IMR-90 (cell line): ENCODE data around the gene GALNT6. TPM values are rescaled to one million over a fixed set of nuclear protein-coding genes. Genes with fewer than 3 reads are reported as not detected.

ENCODE experiments used
- ATAC-seq: fragments of 200-7000 bp; cut with Tn5 transposase; 2 replicates; pipeline ENCODE4 v1.9.1; 2020; ENCODE audit warnings: low read depth, mild to moderate bottlenecking, moderate library complexity
- BruUV-seq: library from RNA; stranded (reverse); fragments of 400-500 nt; replicated peaks from 2 replicates; lab custom pipeline; 2021; lab: Mats Ljungman, UMichigan
- CTCF ChIA-PET: fragments of 300-600 bp; formaldehyde crosslinking; extraction: SDS; loops from one replicate; lab custom pipeline; 2021; ENCODE audit warnings: antibody characterized with exemption; lab: Yijun Ruan, JAX
- POLR2A ChIA-PET: fragments of 300-600 bp; sonication (Branson Sonifier 250); formaldehyde crosslinking; loops from one replicate; lab custom pipeline; 2022; ENCODE audit warnings: antibody characterized with exemption; ENCODE audit not compliant: unreplicated experiment; lab: Charles Lee
- DNase-seq: peaks from one replicate; pipeline ENCODE4 v3.0.0; 2013
- H2AFZ ChIP-seq: replicated peaks from 2 replicates; pipeline ENCODE3; 2013; ENCODE audit warnings: low read length, mild to moderate bottlenecking; ENCODE audit not compliant: poor library complexity
- H2AK5ac ChIP-seq: 2 replicates; pipeline ENCODE4 v1.6.1; 2013; ENCODE audit warnings: low read depth, low read length, inconsistent platforms
- H2AK9ac ChIP-seq: replicated peaks from 2 replicates; pipeline ENCODE3; 2013; ENCODE audit warnings: mild to moderate bottlenecking, low read depth, low read length, moderate library complexity; ENCODE audit not compliant: poor library complexity
- H2BK120ac ChIP-seq: 2 replicates; pipeline ENCODE4 v1.6.1; 2013; ENCODE audit warnings: low read depth, low read length, inconsistent platforms
- H2BK15ac ChIP-seq: 3 replicates; pipeline ENCODE4 v1.6.1; 2013; ENCODE audit warnings: low read depth, low read length, inconsistent platforms
- H2BK20ac ChIP-seq: 2 replicates; pipeline ENCODE4 v1.6.1; 2013; ENCODE audit warnings: low read depth, mild to moderate bottlenecking, inconsistent platforms, low read length, moderate library complexity
- H2BK5ac ChIP-seq: 2 replicates; pipeline ENCODE4 v1.6.1; 2013; ENCODE audit warnings: mild to moderate bottlenecking, low read depth, low read length, inconsistent platforms; ENCODE audit not compliant: poor library complexity, severe bottlenecking
- H3K14ac ChIP-seq: replicated peaks from 2 replicates; pipeline ENCODE4 v1.6.1; 2013; ENCODE audit warnings: low read depth, low read length, inconsistent platforms
- H3K18ac ChIP-seq: 2 replicates; pipeline ENCODE4 v1.6.1; 2013; ENCODE audit warnings: low read depth, low read length, control low read depth
- H3K23ac ChIP-seq: 2 replicates; pipeline ENCODE4 v1.6.1; 2013; ENCODE audit warnings: low read depth, low read length, inconsistent platforms
- H3K27ac ChIP-seq: 2 replicates; pipeline ENCODE4 v1.5.1; 2013; ENCODE audit warnings: mild to moderate bottlenecking, control low read depth, low read length; ENCODE audit not compliant: insufficient read depth
- H3K27me3 ChIP-seq: 2 replicates; pipeline ENCODE4 v1.6.1; 2013; ENCODE audit warnings: low read length; ENCODE audit not compliant: control insufficient read depth, insufficient read depth
- H3K36me3 ChIP-seq: 2 replicates; pipeline ENCODE4 v1.6.1; 2013; ENCODE audit warnings: low read length, mixed read lengths; ENCODE audit not compliant: control insufficient read depth, insufficient read depth
- H3K4ac ChIP-seq: 2 replicates; pipeline ENCODE4 v1.6.1; 2013; ENCODE audit warnings: low read depth, low read length, inconsistent platforms
- H3K4me1 ChIP-seq: 2 replicates; pipeline ENCODE4 v1.6.1; 2013; ENCODE audit warnings: low read length, mixed read lengths; ENCODE audit not compliant: control insufficient read depth, insufficient read depth
- H3K4me2 ChIP-seq: 2 replicates; pipeline ENCODE4 v1.6.1; 2013; ENCODE audit warnings: low read depth, mild to moderate bottlenecking, control low read depth, low read length, moderate library complexity
- H3K4me3 ChIP-seq: 2 replicates; pipeline ENCODE4 v1.5.1; 2013; ENCODE audit warnings: low read depth, mild to moderate bottlenecking, control low read depth, low read length, moderate library complexity; ENCODE audit not compliant: insufficient read depth
- H3K56ac ChIP-seq: 2 replicates; pipeline ENCODE4 v1.6.1; 2013; ENCODE audit warnings: low read length, inconsistent platforms; ENCODE audit not compliant: insufficient read depth; ENCODE audit errors: extremely low read depth
- H3K79me1 ChIP-seq, 2 experiments: 2 replicates each; pipeline ENCODE4 v1.6.1; 2013; ENCODE audit warnings: low read length in 2 of 2, inconsistent platforms in 1 of 2, low read depth in 1 of 2
- H3K9ac ChIP-seq: 2 replicates; pipeline ENCODE4 v1.6.1; 2013; ENCODE audit warnings: low read depth, low read length, control low read depth
- H3K9me1 ChIP-seq: 2 replicates; pipeline ENCODE4 v1.6.1; 2013; ENCODE audit warnings: low read length, inconsistent platforms; ENCODE audit not compliant: insufficient read depth
- H3K9me3 ChIP-seq: 2 replicates; pipeline ENCODE4 v1.6.1; 2013; ENCODE audit warnings: low read length; ENCODE audit not compliant: control insufficient read depth, insufficient read depth
- H4K20me1 ChIP-seq: 2 replicates; pipeline ENCODE4 v1.6.1; 2013; ENCODE audit warnings: low read length, inconsistent platforms; ENCODE audit not compliant: insufficient read depth
- H4K5ac ChIP-seq: 2 replicates; pipeline ENCODE4 v1.6.1; 2013; ENCODE audit warnings: mild to moderate bottlenecking, low read depth, low read length, control low read depth
- H4K8ac ChIP-seq, 2 experiments: 2 replicates each; pipeline ENCODE4 v1.6.1; 2013; ENCODE audit warnings: low read depth in 2 of 2, low read length in 2 of 2, control low read depth in 1 of 2, inconsistent platforms in 1 of 2
- H4K91ac ChIP-seq: 2 replicates; pipeline ENCODE4 v1.6.1; 2013; ENCODE audit warnings: low read depth, low read length, inconsistent platforms; ENCODE audit not compliant: insufficient read depth
- CEBPB ChIP-seq: IDR thresholded peaks from 2 replicates; pipeline ENCODE4 v1.6.1; 2012; ENCODE audit warnings: low read depth, low read length, improper control_type of control experiment
- CHD1 ChIP-seq: IDR thresholded peaks from 2 replicates; pipeline ENCODE4 v1.6.1; 2012; ENCODE audit warnings: low read depth, low read length, improper control_type of control experiment
- CTCF ChIP-seq: conservative IDR thresholded peaks from 2 replicates; pipeline ENCODE4 v1.5.1; 2012; ENCODE audit warnings: mild to moderate bottlenecking, low read depth, low read length, improper control_type of control experiment
- ELK1 ChIP-seq: fragments of 150-350 bp; IDR thresholded peaks from 2 replicates; pipeline ENCODE4 v1.6.1; 2016; ENCODE audit warnings: low read depth, mild to moderate bottlenecking, low read length, moderate library complexity, borderline replicate concordance
- FOS ChIP-seq: fragments of 150-350 bp; IDR thresholded peaks from 2 replicates; pipeline ENCODE4 v1.6.1; 2016; ENCODE audit warnings: low read depth, low read length
- MAFK ChIP-seq: IDR thresholded peaks from 2 replicates; pipeline ENCODE4 v1.6.1; 2012; ENCODE audit warnings: low read depth, low read length, improper control_type of control experiment
- MAZ ChIP-seq: IDR thresholded peaks from 2 replicates; pipeline ENCODE4 v1.6.1; 2012; ENCODE audit warnings: low read depth, mild to moderate bottlenecking, low read length, improper control_type of control experiment, moderate library complexity, borderline replicate concordance
- MXI1 ChIP-seq: IDR thresholded peaks from 2 replicates; pipeline ENCODE4 v1.6.1; 2012; ENCODE audit warnings: low read depth, mild to moderate bottlenecking, low read length, moderate library complexity, borderline replicate concordance
- POLR2A ChIP-seq: IDR thresholded peaks from 2 replicates; pipeline ENCODE4 v1.6.1; 2012; ENCODE audit warnings: mild to moderate bottlenecking, low read depth, low read length
- RAD21 ChIP-seq: IDR thresholded peaks from 2 replicates; pipeline ENCODE4 v1.6.1; 2012; ENCODE audit warnings: low read length, improper control_type of control experiment
- RCOR1 ChIP-seq: IDR thresholded peaks from 2 replicates; pipeline ENCODE4 v1.6.1; 2012; ENCODE audit warnings: mild to moderate bottlenecking, low read length, improper control_type of control experiment; ENCODE audit not compliant: insufficient replicate concordance
- SMC3 ChIP-seq: fragments of 150-350 bp; IDR thresholded peaks from 2 replicates; pipeline ENCODE4 v1.6.1; 2016; ENCODE audit warnings: low read depth, mild to moderate bottlenecking, antibody characterized with exemption, low read length, moderate library complexity
- USF2 ChIP-seq: fragments of 150-350 bp; IDR thresholded peaks from 2 replicates; pipeline ENCODE4 v1.6.1; 2017; ENCODE audit warnings: mild to moderate bottlenecking, antibody characterized with exemption, low read length, low read depth
- WGBS, 2 experiments: methylation state at CpG; one replicate each; pipeline versions ENCODE4 v1.1.5 to v1.1.7; 2013; ENCODE audit warnings: missing lambda C conversion rate in 2 of 2; ENCODE audit not compliant: insufficient read length in 1 of 2; ENCODE audit errors: extremely low coverage in 2 of 2; 5-methylcytosine and 5-hydroxymethylcytosine counted together
- dilution Hi-C: fragments of 300-500 bp; cut with HindIII; formaldehyde crosslinking; loops from one replicate; pipeline ENCODE4 v1.14.3; 2018; ENCODE audit warnings: low sequenced_read_pairs; ENCODE audit not compliant: unreplicated experiment
- in situ Hi-C: fragments of 300-500 bp; cut with MboI; formaldehyde crosslinking; loops from 3 replicates; pipeline ENCODE4 v1.14.3; 2019; ENCODE audit warnings: low sequenced_read_pairs, inconsistent platforms, mixed read lengths
- intact Hi-C: fragments of 100-400 bp; cut with micrococcal nuclease; formaldehyde crosslinking; loops from 2 replicates; pipeline ENCODE4 v1.10.0; 2022
- polyA plus RNA-seq, 3 experiments: library from polyadenylated mRNA; depleted of rRNA; stranded (reverse); fragments of >200 nt; gene quantifications; 2 replicates each; pipeline ENCODE4 v1.2.3, GENCODE V29; 2012; ENCODE audit warnings: low replicate concordance in 1 of 3
- total RNA-seq: library from RNA; depleted of rRNA; stranded (reverse); fragments of >200 nt; gene quantifications from 2 replicates; pipeline ENCODE4 v1.2.3, GENCODE V29; 2012

The GALNT6 gene
- total and polyA plus RNA-seq, 2 of the 4 experiments (the other 2 are of a cell fraction) = 17.1 to 23.7 TPM

GRCh38 chr12:51322452-51322851, 68.8 kb downstream of the GALNT6 start:
- DNase-seq (no peak), ATAC-seq (no peak)
- H3K4ac ChIP-seq = no peak overlapping the region
- ChIA-PET POLR2A (no interaction called here), CTCF (interaction anchor here (3.5 kb wide), 1 partner anchor 19 kb away, joined by 16 read pairs; no protein-coding TSS in a partner anchor)
- in situ Hi-C loops = no loop called here
- no peak overlapping the region for H2BK120ac ChIP-seq
- H3K56ac ChIP-seq = no peak overlapping the region
- H4K91ac ChIP-seq = no peak overlapping the region
- no peaks in the 10 kb centered on the region for H3K9me3 ChIP-seq
- H3K23ac ChIP-seq = no peak overlapping the region
- H2AK9ac ChIP-seq = no peak overlapping the region
- dilution Hi-C loops = no loop called here
- H3K27me3 ChIP-seq = no peaks in the 10 kb centered on the region
- no peak overlapping the region for H3K27ac ChIP-seq
- no peak overlapping the region for H2BK20ac ChIP-seq
- H3K14ac ChIP-seq = no peak overlapping the region
- no peaks in the 10 kb centered on the region for H4K20me1 ChIP-seq
- H2BK5ac ChIP-seq = no peak overlapping the region
- WGBS, 2 experiments = no CpG with 5 or more reads among the region's 5 CpGs
- H4K5ac ChIP-seq = no peak overlapping the region
- TF ChIP-seq SMC3 (no peak), CEBPB (no peak), USF2 (no peak), MAZ (no peak), MAFK (no peak), CTCF (no peak), FOS (no peak), RAD21 (no peak), CHD1 (no peak), MXI1 (no peak), RCOR1 (no peak), POLR2A (no peak), ELK1 (no peak)
- H3K4me1 ChIP-seq = peaks cover 9% of the 10 kb centered on the region
- no peak overlapping the region for H2AK5ac ChIP-seq
- no peaks in the 10 kb centered on the region for H3K79me1 ChIP-seq
- intact Hi-C loops = no loop called here
- H3K4me2 ChIP-seq = no peak overlapping the region
- 0 out of 2 replicates have a peak, but pooled peaks cover 8% of the 10 kb centered on the region for H3K9me1 ChIP-seq
- no peak overlapping the region for H2BK15ac ChIP-seq
- H4K8ac ChIP-seq = no peak overlapping the region
- H3K36me3 ChIP-seq = no peaks in the 10 kb centered on the region
- H3K18ac ChIP-seq = no peak overlapping the region
- no peak overlapping the region for H3K4me3 ChIP-seq
- BruUV-seq = no TSS peak
- no peak overlapping the region for H2AFZ ChIP-seq
- H3K9ac ChIP-seq = no peak overlapping the region
